HL-60 (cell line): ENCODE measurements around the gene QSOX1.

Source experiments
- TF ChIP-seq, protein P1 (sequence below): IDR thresholded peaks from one replicate; pipeline ENCODE4 v1.5.1; 2011; ENCODE audit warnings: low read length, control low read depth, inconsistent platforms; ENCODE audit not compliant: insufficient read depth
- TF ChIP-seq, protein P2 (sequence below): IDR thresholded peaks from 2 replicates; pipeline ENCODE4 v1.6.1; 2012; ENCODE audit warnings: low read depth; ENCODE audit not compliant: insufficient replicate concordance

DNA sequence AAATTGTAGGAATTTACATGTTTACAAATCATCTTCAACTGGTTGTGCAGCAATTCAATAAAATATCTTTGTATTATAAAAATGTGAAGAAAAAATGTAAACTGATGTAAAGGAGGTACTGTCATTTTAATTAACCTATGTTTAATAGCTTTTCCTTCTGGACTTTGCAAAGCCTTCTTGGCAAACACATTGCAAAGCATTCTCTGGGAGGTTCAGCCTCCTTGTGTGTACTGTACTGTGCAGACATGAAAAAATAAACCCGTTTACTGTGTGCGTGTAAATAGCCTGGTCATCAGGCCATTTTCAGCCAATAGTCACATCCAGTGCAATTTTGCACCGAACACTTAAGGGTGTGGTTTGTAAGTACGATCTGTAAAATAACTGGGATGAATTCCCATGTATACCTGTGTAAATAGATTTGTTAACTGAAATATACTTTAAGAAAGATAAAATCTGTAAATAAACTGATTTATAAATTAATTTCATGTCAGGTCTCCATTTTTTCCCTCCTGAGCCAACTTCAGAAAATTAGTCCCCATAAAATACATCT lies 40.2 kb upstream of the QSOX1 start:
- TF ChIP-seq, protein P1, sequence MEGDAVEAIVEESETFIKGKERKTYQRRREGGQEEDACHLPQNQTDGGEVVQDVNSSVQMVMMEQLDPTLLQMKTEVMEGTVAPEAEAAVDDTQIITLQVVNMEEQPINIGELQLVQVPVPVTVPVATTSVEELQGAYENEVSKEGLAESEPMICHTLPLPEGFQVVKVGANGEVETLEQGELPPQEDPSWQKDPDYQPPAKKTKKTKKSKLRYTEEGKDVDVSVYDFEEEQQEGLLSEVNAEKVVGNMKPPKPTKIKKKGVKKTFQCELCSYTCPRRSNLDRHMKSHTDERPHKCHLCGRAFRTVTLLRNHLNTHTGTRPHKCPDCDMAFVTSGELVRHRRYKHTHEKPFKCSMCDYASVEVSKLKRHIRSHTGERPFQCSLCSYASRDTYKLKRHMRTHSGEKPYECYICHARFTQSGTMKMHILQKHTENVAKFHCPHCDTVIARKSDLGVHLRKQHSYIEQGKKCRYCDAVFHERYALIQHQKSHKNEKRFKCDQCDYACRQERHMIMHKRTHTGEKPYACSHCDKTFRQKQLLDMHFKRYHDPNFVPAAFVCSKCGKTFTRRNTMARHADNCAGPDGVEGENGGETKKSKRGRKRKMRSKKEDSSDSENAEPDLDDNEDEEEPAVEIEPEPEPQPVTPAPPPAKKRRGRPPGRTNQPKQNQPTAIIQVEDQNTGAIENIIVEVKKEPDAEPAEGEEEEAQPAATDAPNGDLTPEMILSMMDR = no peak
- TF ChIP-seq, protein P2, sequence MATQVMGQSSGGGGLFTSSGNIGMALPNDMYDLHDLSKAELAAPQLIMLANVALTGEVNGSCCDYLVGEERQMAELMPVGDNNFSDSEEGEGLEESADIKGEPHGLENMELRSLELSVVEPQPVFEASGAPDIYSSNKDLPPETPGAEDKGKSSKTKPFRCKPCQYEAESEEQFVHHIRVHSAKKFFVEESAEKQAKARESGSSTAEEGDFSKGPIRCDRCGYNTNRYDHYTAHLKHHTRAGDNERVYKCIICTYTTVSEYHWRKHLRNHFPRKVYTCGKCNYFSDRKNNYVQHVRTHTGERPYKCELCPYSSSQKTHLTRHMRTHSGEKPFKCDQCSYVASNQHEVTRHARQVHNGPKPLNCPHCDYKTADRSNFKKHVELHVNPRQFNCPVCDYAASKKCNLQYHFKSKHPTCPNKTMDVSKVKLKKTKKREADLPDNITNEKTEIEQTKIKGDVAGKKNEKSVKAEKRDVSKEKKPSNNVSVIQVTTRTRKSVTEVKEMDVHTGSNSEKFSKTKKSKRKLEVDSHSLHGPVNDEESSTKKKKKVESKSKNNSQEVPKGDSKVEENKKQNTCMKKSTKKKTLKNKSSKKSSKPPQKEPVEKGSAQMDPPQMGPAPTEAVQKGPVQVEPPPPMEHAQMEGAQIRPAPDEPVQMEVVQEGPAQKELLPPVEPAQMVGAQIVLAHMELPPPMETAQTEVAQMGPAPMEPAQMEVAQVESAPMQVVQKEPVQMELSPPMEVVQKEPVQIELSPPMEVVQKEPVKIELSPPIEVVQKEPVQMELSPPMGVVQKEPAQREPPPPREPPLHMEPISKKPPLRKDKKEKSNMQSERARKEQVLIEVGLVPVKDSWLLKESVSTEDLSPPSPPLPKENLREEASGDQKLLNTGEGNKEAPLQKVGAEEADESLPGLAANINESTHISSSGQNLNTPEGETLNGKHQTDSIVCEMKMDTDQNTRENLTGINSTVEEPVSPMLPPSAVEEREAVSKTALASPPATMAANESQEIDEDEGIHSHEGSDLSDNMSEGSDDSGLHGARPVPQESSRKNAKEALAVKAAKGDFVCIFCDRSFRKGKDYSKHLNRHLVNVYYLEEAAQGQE = no peak
